GM23248 (cell line): Measurements from ENCODE around the gene TMEM40.

Experiments
- EZH2 ChIP-seq: fragments of 200-600 bp; sonication (generic); IDR thresholded peaks from 2 replicates; pipeline ENCODE4 v1.6.1; 2018; ENCODE audit warnings: antibody characterized with exemption, mild to moderate bottlenecking; ENCODE audit not compliant: insufficient read depth, poor library complexity, severe bottlenecking
- EZH2phosphoT487 ChIP-seq: fragments of 200-600 bp; sonication (generic); IDR thresholded peaks from 2 replicates; pipeline ENCODE4 v1.6.1; 2018; ENCODE audit warnings: antibody characterized with exemption, moderate library complexity, mild to moderate bottlenecking, low read depth; ENCODE audit not compliant: insufficient read depth

DNA sequence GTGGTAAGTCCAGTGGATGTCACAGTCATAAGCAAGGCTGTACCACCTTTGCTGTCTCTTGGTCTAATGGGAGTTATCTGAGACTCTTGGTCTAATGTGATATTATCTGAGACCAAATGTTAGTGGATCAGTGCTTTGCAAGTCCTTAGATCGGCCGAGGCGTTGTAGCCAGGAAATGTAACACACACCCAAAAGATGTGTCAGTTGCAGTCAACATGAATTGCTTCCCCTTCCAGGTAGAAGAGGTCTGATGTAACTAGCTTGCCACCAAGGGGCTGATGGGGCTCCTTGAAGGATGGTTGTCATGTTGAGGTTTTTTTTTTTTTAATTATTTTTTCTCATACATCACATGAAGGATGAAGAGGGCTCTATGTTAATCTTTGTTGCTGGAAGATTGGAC lies 49.7 kb downstream of the TMEM40 start:
- TF ChIP-seq EZH2 = no peak
- no peak for TF ChIP-seq EZH2phosphoT487
